Measurements from ENCODE around the gene EPAS1.

EPAS1 gene

DNA sequence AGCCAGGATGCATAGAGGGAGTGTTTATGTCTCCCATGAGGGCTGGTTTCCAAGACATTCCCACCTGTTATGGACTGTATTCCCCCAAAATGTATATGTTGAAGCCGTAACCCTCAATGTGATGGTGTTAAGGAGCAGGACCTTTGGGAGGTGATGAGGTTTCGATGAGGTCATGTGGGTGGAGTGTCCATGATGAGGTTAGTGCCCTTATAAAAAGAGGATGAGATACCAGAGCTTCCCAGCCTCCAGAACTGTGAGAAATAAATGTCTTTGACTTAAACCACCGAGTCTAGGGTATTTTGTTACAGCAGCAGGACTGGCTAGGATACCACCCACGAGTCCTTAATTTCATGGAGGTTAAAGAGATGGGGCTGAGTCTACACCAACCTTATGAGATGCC is 22.6 kb upstream of the EPAS1 start:
- no peak for DNase-seq

DNA sequence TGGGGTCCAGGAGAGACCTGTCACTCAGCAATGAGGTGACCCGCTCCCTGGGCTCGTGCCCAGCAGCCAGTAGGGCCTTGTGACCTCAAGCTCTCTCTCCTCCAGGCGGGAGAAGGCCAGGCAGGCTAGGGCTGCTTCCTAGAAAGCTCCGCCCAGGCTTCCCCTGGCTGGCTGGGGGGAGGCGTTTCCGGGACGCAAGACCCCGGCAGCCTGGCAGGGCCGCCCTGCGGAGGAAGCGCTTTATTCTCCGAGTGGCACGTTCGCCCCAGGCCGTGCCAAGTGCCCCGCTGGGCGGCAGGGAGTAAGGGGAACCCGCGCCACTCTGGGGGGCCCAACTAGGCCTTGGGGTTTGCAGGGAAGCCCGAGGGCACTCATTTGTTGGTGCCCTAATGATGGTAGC is 21.2 kb upstream of the EPAS1 start:
- DNase-seq: peak in 1 of 2 donors; percentile 13

DNA sequence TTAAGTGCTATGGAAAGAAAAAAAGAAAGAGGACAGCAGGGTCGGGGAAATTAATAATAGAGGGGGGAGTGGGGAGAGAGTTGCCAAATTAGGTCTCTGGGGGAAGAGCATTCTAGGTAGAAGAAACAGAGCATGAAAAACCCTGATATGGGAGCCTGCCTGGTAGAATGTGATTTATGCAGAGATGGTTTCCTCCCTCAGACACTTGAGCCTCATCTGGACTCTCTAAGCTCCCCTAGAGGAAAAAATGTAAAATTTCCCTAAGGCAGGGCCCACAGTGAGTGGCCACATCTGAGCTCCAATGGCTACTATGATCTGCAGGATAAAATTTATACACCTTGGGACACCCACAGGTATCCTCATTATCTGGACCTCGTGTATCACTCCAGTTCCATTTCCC is 20.6 kb upstream of the EPAS1 start:
- DNase-seq: no peak

DNA sequence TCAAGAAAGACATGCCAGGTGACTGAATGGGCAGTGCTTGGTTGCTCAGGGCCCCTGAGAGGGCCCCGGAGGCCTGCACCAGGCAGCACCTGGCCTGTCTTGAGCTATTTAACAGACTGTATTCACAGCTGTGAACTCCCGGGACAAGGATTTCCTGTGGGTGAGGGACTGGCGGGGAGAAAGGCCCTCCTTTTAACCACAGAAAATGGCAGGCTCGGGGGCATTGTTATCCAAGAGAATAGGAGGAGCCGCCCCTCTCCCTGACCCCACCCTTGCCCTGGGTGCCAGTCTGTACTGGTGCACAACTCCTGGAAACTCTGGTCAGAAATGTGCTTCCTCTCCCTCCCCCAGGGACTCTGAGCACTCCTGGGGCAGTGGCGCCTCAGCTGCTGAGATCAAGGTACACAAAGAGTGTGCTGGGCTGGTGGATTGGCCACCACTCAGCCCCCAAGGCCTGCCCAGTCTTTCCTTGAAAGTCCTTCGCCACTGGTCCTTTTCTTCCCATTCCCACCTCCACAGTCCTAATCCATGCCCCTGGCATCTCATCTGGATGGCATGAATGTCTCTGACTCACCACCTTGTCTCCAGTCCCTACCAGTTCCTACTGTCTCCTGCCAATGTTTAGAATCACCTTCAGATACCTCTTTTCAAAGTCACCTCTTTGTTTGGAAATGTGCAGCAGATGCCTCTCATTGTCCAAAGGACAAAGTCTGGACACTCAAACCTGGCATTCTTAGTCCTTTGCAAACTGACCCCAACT is 19.6 kb upstream of the EPAS1 start:
- DNase-seq: no peak

DNA sequence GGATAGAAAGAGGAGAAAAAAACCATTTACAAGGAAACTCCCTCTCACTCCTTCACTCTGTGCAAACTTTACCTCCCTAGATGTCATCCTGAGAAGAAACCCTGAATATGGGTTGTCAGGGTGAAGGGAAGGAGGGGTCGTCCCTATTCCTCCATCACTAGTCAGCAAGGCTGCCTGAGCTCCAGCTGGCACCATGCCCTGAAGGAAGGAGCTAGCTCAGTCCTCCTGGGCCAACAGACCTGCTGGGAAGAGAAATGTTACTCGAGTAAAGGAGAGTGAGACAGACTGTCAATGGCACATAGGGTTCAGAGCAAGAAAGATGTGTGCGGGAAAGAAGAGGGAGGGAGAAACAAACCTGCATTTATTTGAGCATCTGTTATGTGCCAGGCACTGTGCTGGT is 18.3 kb upstream of the EPAS1 start:
- DNase-seq: no peak

DNA sequence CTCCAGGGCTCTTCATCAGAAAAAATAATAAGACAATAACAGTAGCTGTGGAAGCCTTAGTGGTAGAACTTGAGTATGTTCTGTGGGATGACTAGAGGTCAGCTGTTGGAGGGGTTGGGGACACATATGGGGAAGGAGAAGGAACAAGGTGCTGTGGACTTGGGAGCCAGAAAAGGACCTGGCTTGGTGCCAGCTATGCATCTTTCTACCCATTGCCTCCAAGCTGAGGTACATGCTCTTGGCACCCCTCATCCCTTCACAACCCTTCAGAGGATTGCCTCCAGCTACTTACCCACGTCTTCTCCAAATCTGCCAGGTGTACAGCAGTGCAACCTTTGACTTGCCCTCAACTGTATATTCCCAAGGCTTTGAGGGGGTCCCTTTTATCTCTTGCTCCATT is 15.3 kb upstream of the EPAS1 start:
- DNase-seq: no peak

DNA sequence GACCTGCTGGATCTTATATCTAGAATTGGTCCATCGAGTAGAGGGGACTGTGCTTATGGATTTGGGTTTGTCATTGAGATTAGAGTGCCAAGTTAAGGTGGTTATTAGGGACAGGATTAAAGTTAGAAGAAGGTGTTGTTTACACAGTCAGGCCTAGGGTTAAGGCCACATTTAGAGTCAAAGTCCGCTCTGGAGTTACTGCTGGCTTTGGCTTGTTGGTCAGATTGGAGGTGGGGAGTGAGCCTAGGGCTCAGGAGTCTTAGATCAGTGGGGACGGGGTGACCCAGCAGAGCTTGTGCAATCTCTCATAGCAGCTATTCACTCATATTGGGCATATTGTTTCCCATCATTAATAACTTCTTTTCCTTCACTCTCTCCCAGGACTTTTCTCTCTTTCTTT is 13.5 kb upstream of the EPAS1 start:
- DNase-seq: no peak

DNA sequence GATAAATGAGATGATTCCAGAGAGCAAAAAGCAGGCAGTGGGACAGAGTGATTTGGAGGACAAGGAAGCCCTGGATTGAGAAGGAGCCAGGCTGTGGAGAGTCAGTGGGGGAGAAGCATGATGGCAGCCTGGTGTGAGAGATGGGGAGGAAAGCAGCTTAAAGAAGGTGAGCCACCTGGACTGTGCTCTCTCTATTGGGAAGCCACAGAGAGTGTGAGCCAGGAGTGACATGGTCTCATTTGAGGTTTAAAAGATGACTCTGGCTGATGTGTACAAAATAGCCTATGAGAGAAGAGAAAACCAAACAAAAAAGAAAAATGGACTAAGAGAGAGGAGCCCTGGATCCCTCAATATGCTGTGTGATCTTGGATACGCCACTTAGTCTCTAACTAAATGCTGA is 12.9 kb upstream of the EPAS1 start:
- no peak for DNase-seq

DNA sequence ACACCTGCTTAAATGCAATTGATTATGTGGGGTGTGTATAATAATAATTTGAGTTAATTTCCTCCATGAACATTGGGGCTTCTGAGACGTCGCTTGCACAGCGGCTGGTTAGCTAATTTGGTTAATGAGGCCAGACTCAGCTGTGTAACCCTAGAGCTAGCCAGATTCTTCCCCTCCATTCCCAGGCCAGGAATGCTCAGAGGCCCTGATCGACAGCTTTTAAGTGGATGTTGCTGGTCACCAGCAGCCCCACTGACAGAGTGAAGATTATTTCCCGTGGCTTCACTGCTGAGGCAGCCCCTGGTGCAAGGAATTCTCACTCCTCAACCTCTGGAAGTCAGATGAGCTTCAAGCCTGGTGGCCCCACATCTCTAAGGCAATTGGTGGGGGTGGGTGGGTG is 12.4 kb upstream of the EPAS1 start:
- DNase-seq: no peak

DNA sequence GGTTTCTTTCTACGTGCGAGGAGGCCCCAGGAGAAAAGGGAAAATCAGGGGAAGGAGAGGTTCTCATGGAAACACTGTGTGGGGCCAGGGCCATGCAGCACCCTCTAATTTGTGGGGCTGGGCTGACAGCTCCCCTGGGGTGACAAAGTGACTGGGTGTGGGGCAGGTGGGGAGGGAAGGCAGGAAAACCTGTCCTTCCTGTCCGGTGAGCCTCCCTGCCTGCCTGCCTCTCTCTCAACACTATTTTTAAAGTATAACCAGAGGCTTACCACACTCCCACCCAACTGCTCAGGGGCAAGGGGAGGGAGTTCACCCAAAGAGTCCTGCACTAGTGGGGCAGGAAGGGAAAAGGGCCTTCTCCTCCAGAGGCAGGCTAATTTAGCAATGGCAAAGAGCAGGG is 10.5 kb upstream of the EPAS1 start:
- DNase-seq: no peak

DNA sequence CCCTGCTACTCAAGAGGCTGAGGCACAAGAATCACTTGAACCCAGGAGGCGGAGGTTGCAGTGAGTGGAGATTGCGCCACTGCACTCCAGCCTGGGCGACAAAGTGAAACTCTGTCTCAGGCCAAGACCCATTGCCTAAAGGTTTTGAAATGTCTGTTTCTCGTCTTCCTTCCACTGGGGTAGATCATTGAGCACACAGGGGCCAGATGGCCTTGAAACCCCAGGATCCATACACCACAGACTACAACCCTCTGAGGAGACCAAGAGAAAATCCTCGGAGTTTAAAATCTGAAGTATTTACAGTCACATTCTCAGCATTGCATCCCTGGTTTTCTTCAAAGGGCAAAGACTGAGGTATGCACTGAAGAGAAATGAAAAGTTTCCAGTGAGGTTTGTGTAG is 7.1 kb upstream of the EPAS1 start:
- DNase-seq: no peak

DNA sequence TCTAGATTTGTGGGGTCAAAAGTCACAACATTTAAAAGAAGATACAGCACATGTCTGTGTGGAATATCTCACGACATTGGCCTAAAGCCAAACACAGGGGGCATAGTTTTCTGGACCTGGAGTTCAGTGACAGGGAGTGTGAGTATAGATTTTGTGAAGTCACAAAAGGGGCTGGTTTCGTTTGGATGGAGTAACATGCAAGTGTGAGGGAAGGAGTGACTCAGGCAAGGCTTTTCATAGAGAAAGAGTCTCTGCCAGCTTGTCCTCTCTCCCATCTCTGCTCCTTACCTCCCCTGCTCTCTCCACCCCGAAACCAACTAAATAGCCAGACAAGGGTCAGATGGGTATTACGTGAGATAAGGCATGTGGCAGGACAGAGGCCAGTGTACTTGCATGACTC is 3.7 kb upstream of the EPAS1 start:
- no peak for DNase-seq

DNA sequence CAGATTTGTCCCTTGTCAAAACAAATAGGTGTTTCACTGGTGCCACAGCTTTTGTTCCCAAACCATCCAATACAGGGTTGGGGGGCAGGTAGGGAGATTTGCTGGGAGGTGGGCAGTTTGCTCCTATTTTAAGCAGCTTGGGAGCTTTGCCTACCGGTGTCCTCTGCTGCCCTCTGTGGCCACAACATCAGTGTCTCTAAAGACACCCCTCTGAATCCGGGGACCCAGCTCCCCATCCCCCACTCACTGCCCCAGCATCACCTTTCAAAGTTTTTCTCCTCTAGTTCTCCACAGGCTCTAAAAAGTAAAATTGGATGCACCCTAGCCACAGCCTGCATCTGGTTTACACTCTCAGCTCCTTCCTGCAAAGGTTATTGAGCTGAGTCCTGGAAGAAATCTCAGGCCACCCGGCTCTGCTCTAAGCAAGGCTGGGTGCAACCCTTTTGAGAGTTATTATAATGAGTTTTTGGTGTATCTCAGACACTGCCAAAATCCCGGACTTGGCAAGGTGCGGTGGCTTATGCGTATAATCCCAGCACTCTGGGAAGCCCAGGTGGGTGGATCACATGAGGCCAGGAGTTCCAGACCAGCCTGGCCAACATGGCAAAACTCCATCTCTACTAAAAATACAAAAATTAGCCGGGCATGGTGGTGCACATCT is 2.9 kb upstream of the EPAS1 start:
- DNase-seq: no peak

DNA sequence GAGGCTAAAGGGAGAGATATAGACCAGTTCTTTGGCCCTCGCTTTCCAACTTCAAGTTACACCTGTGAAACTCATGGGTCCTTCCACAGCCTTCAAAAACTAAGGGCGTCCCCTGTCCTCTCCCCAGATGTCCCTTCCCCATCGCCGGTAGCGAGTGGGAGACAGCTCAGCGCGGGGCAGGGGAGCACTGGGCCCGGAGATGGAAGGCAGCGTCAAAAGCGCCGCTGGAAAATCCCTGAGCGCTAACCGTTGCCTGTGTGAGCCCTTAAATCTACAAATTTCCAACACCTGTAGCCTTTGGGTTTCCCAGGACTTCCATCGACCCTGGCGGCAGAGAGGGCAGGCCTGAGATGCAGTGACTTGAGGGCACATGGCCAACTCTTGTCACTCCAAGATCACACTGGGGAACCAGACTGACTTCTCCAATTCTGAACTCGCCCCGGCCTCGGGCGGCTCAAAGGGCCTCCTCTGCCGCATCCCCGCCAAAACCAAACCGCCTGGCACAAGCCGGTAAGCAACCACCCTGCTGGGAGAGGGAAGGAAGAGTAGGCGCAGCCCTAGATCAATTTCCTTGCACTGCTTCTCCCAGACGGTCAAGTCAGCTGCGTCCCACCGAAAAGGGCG is 879 bp upstream of the EPAS1 start:
- peak in 1 of 2 donors; percentile 29 for DNase-seq

DNA sequence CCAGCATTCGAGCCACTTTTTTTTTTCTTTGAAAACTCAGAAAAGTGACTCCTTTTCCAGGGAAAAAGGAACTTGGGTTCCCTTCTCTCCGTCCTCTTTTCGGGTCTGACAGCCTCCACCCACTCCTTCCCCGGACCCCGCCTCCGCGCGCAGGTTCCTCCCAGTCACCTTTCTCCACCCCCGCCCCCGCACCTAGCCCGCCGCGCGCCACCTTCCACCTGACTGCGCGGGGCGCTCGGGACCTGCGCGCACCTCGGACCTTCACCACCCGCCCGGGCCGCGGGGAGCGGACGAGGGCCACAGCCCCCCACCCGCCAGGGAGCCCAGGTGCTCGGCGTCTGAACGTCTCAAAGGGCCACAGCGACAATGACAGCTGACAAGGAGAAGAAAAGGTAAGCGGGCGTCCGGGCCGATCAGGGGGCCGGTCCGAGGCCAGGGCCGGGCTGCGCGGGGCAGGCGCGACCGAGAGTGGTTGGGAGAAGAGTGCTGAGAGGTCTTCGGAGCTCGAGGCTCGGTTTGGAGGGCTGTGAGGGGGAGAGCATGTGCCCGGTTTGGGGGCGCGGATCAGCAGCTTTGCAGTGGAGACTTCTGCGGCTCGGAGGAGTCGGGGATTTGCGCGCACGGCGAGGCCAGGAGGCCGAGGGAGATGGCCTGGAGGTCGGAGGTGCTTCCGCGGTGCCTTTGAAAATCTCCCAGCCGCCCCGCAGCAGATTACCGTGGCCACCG is 502 bp downstream of the EPAS1 start:
- peak; percentile 73 to 77 for DNase-seq

DNA sequence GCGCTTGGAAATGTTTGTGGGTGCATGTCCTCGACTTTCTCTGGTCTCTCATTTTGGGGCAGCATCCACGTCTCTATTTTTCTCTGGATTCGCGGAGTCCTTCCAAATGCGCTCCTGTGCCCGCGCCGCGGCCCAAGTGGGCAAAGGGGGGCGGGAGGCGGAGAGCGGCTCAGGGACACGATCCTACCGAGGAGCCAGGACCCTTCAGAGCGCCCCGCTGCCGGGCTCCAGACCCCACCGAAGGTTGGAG is 990 bp downstream of the EPAS1 start:
- no peak for DNase-seq

DNA sequence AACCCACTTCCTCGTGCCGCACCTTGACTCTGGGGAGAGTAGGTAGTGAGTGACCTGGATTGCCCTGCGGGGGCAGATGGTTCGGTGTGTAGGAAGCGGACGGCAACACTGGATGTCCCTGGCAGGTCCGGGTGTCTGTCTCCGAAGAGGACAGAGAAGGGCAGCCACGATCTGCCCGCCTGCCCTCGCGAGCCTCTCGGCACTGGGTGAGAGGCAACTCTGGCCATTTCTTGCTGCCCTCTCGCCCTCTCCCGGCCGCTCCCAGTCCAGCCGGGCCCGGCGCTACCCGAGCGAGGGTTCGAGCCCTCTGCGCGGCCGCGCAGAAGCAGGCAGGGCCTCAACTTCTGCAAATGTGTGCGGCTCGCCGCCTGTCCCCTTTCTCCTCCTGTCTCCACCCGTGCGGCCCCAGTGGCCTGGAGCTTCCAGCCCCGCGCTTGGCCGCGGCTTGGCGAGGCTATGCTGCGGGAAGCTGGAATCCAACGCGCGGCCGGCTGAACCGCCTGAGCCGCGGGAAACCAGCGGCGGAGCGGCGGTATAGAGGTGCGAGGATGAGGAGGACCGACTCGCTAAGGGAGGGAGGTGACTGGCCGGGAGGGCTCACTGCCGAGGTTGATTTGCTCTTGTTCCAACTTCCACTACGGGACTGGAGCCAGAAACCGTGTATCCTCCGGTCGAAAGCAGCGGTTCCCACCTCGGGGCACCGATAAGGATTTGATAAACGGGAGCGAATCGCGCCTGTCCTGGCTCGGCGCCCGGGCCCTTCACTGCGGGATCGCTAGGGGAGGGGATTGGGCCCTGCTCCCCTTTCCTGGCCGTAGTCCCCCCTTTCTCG is 1.5 kb downstream of the EPAS1 start:
- peak in 1 of 2 donors; percentile 28 for DNase-seq

DNA sequence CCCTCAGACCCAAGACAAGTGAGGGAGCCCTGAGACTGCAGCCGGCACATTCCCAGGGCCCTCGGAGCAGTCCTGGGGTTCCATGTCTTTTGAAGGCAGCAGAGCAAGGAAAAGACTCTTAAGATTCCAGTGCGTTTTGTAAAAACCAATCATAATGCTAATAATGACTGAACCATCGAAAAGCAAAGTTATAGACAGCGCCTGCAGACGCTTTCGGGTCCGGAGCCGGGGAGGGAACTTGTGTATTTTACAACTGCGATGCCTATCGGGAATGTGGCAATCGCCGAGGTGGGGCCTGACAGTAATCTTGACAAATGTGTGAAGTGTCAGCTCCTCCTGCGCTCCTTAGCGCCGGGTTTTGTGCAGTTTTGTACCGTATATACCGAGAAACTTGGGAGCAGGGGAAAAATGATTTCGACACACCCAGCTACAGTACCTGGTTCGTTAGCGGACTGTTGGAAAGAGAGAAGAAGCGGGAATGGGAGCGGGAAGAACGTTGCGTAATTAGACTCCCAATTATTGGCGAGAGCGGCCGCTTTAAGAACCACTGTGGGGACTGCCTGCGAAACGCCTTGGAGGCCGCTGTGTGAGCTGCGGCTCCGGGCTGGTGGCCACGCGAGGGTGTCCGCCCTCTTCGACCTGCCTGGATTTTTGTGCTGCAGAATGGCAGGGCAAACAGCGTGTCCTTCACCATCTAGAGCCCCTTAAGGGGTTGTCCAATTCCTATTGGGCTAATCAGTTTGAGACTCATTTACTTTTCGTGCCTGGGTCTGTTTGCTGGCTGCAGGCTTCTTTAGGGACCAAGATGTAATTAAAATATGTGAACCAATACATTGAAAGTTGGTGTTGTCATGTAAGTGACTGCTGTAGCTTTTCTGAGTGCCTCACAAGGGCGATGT is 2.4 kb downstream of the EPAS1 start:
- no peak for DNase-seq

DNA sequence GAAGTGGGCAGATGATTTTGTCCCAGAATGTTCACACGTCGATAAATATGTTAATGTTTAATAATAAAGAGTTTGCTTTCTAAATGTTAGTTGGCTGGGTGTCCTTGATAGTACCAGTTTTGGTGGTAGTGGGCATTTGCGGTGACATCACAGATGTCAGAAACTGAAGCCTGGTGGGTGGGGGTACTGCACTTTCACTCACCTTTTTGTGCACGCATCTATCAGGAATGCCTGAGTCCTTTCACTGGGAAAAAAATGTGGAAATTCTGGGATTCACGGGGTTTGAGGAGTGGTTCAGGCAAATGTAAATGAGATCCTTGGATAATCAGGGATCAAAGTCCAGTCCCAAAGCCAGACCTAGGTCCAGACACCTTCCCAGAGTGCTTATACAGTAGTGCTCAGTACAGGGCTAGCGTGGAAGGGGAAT is 3.2 kb downstream of the EPAS1 start:
- DNase-seq: no peak

DNA sequence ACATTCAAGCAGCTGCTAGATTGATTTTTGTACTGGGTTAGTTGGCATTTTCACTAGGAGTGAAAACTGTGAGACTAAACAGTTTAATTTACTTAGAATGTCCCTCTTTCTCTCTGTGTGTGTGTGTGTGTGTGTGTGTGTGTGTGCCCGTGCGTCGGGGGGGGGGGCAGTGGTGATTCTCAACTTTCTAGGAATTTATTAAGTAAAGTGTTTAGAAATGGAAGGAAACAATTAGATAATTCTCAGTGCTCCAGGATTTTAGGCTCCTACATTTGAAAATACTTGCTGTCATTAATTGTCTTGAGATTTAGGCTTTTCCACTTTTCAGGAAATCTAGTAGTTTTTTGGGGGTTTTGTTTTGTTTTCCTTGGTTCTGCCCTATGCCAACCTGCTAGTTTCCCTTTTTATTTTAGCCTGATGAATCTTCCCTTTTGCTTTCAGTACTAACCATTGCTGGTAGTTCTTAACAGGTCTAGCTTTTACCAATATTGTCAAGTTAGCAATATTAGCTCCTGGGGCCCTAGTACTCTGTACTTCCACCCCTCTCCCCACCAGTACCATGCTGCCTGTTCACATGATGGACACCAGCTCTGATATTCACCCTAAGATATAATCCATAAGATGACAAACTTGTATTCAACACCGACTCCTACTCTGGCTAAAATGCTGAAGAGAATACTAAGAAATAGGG is 4.9 kb downstream of the EPAS1 start:
- no peak for DNase-seq

DNA sequence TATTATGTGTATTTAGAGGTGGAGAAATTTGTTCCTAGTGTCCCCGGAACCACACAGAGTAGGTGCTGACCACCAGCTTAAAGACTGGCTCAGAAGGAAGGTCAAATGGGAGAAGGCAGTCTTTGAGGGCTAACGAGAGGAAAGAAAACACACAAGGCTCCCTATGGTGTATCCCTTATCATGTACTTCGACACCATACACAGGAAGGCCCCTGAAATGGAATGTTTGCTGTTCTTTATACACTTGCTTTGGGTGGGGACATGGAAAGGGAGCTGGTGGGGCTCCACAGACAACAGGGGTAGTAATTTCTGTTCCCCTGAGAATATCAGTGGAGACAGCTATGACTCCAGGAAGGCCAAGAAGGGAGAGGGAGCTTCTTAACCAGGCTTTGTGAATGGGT is 6.0 kb downstream of the EPAS1 start:
- DNase-seq: no peak

Data from CD4-positive, alpha-beta T cell treated with Interleukin-4 for 1 hour (primary cell).